NCI-H128 (cell line): ENCODE measurements around the gene NPAS2.

ENCODE experiments used
- DNase-seq: peaks from one replicate; lab custom pipeline; 2025; ENCODE audit not compliant: unreplicated experiment; lab: John Stamatoyannopoulos, UW

NPAS2 gene

GRCh38 chr2:100983684-100984310 lies 163.9 kb downstream of the NPAS2 start:
- DNase-seq: no peak

GRCh38 chr2:100984892-100985307 lies 165.0 kb downstream of the NPAS2 start:
- DNase-seq: peak; percentile 66

DNA sequence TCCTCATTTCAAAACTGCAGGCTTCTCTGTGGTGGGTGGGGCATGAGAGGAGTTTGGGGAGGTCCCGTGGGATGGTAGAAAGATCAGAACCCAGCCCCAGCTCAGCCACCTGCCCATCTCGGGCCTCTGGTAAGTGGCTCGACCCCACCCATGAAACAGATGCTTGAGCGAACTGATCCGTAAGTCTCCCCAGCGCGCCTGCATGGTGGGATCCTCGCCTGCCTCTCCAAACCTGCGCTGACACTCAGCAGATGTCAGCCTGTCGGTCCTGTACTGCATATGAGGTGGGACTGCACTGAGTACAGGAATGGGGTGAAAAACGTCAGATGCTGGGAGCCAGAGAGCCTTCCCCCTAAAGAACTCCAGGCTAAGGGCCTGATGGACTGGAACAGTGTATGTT lies 166.2 kb downstream of the NPAS2 start:
- no peak for DNase-seq

DNA sequence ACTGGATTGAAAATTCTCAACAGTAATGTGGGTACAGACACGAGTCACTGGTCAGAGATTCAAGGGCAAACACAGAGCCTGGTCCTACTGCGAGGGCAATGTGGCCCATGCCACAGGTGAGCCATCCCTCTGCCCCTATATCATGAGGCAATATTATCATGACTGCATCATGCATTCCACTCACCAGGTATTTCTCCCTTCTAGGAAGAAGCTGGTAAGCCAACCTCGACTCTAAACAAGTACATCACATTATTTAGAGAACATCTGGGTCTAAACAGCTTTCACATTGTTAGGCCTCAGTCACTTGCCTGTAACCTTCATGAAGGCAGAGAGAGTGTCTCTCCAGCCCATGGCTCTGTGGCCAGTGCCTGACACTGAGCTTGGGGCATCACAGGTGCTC lies 167.6 kb downstream of the NPAS2 start:
- no peak for DNase-seq

GRCh38 chr2:100987974-100988373 lies 168.0 kb downstream of the NPAS2 start:
- no peak for DNase-seq

DNA sequence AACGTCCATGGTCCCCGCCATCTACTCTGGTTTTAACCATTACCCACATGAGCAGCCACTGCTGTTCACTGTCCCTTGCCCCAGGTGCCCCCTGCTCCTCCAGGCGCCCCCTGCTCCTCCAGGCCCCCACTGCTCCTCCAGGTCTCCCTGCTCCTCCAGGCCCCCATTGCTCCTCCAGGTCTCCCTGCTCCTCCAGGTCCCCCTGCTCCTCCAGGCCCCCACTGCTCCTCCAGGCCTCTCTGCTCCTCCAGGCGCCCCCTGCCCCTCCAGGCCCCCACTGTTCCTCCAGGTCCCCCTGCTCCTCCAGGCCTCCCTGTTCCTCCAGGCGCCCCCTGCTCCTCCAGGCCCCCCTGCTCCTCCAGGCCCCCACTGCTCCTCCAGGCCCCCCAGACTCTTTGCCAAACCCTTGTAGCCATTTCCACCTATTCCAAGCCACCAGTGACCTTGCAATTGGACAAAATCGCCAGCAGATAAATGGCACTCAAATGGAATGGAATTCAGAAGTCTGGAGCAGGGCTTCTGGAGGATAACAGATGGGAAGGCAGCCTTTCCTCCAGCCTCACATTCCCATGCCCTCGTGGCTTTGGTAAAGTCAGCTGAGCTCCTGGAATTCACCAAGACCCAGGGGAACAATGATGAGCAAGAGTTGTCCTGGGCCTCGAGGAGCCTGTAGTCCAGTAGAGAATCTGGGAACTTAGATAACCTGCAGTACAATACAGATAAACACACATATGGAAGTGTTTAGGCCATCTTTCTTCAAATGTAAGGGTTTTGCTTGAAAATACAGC lies 168.9 kb downstream of the NPAS2 start:
- DNase-seq: no peak

- no peak for DNase-seq
Measured at GRCh38 chr2:100989666-100990065, 169.7 kb downstream of the NPAS2 start.

- DNase-seq: no peak
Measured at GRCh38 chr2:100990166-100990565, 170.2 kb downstream of the NPAS2 start.

DNA sequence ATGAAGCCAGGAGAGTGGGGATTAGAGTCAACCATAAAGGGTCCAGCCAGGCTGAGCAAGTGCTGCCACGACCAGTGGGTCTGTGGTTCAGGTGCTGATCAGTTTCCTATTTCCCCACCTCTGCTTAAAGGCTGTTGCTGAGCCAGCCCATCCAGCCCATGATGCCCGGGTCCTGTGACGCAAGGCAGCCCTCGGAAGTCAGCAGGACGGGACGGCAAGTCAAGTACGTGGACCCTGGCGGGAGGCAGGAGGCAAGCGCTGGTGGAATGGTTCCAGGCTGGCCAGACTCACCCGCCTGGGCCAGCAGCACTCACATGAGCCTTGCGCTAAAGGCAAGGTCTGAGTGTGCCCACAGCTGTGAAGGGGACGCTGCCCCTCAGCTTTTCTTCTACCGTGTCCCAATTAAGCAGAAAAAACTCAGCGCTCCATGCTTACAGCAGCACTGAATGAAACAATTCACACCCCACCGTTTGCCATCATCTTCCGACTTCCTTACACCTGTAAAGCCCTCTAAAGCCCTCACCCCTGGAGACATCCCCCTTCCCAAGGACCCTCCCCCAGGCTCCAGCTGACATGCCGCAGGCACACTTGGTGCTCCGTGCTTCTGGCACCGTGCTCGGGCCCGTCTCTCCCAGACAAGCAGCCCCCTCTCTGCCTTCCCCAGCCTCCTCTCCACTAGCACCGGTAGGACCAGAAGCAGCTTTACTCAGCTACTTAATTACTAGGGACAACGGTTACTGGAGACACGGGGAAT lies 170.9 kb downstream of the NPAS2 start:
- no peak for DNase-seq

- DNase-seq: no peak
Measured at GRCh38 chr2:100991404-100991773, 171.4 kb downstream of the NPAS2 start.

DNA sequence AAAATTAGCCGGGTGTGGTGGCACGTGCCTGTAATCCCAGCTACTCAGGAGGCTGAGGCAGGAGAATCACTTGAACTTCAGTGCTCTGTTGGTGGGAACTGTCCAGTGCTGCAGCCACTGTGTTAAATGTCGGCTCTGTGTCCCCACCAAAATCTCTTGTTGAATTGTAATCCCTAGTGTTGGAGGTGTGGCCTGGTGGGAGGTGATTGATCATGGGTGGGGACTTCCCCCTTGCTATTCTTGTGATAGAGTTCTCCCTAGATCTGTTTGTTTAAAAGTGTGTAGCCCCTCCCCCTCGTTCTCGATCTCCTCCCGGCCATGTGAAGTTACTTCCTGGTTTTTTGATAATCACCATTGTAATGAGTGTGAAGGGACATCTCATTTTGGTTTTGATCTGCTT lies 172.3 kb downstream of the NPAS2 start:
- no peak for DNase-seq

DNA sequence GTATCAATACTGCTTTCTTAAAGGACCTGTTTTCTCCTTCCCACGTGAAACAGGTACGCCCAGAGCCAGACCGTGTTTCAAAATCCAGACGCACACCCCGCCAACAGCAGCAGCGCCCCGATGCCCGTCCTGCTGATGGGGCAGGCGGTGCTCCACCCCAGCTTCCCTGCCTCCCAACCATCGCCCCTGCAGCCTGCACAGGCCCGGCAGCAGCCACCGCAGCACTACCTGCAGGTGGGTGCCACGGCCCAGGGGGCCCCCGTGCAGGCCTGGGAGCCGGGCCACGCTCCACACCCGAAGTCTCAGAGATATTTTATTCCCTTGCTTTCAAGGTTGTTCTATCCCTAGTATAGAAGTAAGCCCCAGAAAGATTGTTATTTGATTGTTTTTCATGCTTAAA lies 173.4 kb downstream of the NPAS2 start:
- DNase-seq: no peak

DNA sequence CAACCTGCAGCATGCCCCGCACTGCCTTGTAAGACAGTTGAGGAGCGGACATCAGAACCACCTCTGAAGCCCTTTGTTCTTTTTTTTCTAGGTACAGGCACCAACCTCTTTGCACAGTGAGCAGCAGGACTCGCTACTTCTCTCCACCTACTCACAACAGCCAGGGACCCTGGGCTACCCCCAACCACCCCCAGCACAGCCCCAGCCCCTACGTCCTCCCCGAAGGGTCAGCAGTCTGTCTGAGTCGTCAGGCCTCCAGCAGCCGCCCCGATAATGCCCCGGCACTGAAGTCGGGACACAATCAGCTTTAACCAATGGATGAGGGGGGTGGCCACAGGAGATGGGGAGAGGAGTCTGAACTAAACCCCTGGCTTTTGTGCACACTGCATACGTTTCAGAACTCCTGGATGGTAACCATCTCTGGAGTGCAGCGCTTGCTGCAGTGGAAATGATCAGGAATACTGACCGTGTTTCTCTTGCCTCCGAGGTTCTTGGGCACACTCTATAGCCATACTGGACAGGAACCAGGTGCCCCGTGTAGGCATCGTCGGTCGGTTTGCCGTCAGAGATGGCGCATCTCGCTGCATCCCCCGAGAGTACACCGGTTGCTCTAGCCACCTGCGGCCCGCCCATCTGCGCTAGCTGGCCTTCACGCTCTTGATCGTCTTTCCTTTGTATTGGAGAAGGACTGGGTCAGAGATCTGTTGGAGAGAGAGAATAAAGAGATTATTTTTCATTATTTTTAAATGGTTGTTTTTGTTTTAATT lies 175.6 kb downstream of the NPAS2 start:
- no peak for DNase-seq

DNA sequence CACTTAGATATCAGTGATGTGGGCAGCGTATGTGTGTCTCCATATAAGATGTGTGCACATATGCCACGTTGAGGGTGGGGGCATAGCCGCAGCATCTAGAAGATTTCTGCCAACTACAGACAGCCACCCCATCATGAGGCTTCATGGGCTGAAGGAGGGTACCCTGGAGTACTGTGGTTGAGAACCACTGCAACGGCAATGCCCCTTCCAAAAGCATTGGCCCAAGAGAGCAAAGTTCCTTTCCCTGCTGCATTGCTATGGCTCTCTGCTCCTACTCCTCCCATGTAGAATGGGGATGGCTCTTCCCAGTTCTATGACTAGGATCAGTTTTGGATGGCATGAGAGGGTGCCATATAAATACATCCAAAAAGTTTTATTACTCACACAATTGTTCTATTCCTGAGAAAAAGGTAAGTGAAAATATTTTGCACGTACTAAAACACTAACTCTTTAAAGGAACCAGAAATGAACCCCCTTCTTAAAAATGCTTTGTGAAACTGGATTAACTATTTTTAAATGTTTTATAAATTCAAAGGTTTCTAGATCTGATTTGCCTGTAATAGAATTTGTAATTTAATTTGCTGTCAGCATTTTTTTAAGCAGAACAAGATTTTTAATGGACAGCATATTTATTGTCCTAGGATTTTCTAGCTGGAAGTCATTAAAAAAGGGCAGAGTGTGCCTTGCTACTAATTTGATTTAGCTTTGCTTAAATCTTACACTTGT lies 177.7 kb downstream of the NPAS2 start:
- DNase-seq: no peak

- DNase-seq: no peak
Measured at GRCh38 chr2:100998235-100998573, 178.3 kb downstream of the NPAS2 start.

GRCh38 chr2:100999995-101000394 lies 180.1 kb downstream of the NPAS2 start:
- DNase-seq: no peak

DNA sequence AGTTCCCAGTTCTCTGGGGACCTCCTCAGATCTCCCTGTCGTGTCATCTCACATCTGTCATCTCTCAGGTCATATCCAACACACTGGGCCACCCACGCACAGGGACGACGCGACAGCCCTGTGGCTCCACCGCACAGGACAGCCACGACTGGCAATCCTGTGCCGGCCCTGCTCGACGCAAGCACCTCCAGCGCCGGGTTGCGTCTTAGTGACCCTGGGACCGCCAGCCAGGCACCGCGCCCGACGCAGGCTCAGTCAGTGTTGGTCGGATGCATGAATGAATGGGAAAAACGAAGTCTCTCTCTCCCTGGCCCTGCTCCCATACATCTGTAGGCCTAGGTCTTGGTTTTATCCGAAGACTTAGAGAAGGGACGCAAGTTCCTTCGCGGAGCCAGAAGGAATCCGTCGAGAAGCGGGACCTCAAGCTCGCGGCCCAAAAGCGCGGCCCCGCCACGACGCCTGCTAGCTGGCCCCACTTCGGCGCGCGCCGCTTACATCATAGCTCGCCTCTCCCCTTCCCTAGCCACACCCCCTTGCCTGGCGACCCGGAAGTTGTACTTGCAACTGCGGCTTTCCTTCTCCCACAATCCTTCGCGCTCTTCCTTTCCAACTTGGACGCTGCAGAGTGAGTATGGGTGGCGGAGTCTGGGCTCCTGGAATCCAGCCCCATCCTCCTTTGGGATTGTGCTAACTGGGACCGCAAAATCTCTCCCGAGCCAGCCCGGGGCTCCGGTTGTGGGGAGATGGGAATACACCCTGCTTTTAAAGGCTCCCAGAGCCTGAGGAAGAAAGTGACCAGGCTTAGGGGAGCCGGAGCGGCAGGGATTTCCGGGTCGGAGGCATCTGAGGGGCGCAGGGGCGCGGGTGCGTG lies 182.0 kb downstream of the NPAS2 start, which contains the start of gene RPL31:
Gene RPL31, plus strand, starts transcription at position 599 of the 871 bp plus-strand sequence. CDS start 413 bp downstream, outside the sequence.
- DNase-seq: peak; percentile 67

DNA sequence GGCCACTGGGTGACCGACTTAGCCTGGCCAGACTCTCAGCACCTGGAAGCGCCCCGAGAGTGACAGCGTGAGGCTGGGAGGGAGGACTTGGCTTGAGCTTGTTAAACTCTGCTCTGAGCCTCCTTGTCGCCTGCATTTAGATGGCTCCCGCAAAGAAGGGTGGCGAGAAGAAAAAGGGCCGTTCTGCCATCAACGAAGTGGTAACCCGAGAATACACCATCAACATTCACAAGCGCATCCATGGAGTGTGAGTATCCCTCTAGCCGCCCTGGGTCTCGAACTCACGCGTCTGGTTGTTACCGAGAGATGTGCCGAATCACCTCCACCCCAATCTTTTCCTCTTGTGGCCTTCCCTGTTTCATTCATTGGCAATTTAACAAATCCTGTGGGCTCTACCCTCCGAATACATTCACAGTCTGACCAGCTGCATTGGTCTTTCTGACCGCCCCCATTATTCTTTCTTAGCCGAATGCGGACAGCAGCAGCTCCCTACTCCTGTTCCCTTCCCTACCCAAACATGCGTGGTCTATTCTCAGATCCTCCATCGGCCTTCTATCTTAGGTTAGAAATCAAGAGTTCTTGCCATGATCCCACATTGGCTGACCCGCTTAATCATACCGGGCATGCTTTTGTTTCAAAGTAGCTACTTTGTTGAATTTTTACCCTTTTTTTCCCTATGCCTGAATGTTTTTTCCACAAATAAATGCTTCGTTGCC lies 182.8 kb downstream of the NPAS2 start:
- no peak for DNase-seq

- no peak for DNase-seq
Measured at GRCh38 chr2:101003278-101003775, 183.4 kb downstream of the NPAS2 start.
